ENCODE measurements around the gene ADAMTSL3. TPM values are rescaled to one million over a fixed set of nuclear protein-coding genes. Genes with fewer than 3 reads are reported as not detected.

The ADAMTSL3 gene
- total RNA-seq, 6 experiments from 2014 or later: not detected

DNA sequence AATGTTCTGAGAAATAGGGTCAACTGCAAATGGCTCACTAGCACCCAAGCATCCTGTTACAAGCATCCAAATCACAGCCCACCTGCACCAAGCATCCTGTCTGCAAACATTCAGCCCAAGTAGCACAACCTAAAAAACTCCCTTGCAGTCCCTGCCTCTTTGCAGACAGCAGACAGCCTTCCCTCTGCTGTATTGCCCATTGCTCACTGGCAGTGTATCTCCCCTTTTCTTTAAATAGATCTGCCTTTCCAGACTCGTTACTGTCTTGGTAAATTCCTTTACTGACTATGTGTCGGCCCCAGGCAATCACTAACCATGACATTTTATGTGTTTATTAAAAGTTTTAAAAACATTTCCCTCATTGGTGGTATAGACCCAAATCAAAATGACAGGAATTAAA lies 155.4 kb downstream of the ADAMTSL3 start:
- no peaks in the 10 kb centered on the region; the same call in 1 of the 2 replicates for H3K27me3 Mint-ChIP-seq (ENCODE audit: insufficient read depth)
- no peak for DNase-seq
- no peak overlapping the region for H3K4me3 Mint-ChIP-seq
- 0 out of 2 replicates have a peak, but pooled peaks cover 5% of the 10 kb centered on the region for H3K36me3 Mint-ChIP-seq (ENCODE audit: low read depth)
- TF ChIP-seq, protein P1, sequence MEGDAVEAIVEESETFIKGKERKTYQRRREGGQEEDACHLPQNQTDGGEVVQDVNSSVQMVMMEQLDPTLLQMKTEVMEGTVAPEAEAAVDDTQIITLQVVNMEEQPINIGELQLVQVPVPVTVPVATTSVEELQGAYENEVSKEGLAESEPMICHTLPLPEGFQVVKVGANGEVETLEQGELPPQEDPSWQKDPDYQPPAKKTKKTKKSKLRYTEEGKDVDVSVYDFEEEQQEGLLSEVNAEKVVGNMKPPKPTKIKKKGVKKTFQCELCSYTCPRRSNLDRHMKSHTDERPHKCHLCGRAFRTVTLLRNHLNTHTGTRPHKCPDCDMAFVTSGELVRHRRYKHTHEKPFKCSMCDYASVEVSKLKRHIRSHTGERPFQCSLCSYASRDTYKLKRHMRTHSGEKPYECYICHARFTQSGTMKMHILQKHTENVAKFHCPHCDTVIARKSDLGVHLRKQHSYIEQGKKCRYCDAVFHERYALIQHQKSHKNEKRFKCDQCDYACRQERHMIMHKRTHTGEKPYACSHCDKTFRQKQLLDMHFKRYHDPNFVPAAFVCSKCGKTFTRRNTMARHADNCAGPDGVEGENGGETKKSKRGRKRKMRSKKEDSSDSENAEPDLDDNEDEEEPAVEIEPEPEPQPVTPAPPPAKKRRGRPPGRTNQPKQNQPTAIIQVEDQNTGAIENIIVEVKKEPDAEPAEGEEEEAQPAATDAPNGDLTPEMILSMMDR (IDR thresholded peaks at IDR 0.05): no peak
- peaks cover 57% of the 10 kb centered on the region for H3K9me3 Mint-ChIP-seq
- no peaks in the 10 kb centered on the region for H3K4me1 Mint-ChIP-seq (ENCODE audit: low read depth)
- no peak overlapping the region for H3K27ac Mint-ChIP-seq

DNA sequence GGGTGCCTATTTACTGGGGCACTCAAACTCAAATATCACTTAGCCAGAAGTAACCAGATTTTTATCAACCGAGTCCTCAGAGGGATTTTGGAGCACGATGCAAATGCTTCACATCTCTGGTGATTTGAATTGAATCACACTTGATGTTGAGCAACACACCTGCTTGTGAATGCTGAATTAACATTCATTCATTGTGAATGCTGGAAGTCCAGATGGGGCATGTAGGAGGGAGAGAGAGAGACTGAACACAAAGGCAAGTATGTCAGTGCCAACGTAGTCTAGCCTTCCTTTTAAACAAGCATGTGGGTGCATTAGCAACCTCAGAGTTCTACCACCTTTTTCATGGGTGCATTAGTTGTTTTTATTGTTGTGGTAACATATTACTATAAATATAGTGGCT lies 156.2 kb downstream of the ADAMTSL3 start:
- Mint-ChIP-seq H3K27me3 (ENCODE audit: insufficient read depth) (no peaks in the 10 kb centered on the region; the same call in 1 of the 2 replicates), H3K36me3 (ENCODE audit: low read depth) (0 out of 2 replicates have a peak, but pooled peaks cover 5% of the 10 kb centered on the region), H3K4me1 (ENCODE audit: low read depth) (no peaks in the 10 kb centered on the region), H3K27ac (no peak overlapping the region), H3K4me3 (no peak overlapping the region), H3K9me3 (peaks cover 62% of the 10 kb centered on the region)
- no peak for DNase-seq
- TF ChIP-seq, protein P1 (IDR thresholded peaks at IDR 0.05): no peak

DNA sequence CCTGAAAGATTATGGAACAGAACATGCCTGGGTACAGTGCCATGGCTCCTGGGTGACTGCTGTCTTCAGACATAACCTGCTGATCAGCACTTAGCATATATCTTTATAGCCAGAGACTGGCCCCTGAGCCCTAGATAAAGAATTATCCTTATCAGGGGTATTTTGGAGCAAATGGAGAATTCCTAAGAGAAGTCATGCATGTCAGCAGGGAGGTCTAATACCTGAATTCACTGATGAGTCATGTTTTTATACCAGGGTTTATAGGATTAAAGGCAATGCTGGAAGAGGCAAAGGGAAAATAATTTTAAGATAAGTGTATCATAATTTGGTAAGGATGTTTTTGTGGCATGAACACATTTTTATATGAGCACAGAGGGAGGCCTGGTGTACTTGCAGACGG lies 159.8 kb downstream of the ADAMTSL3 start:
- no peak overlapping the region for H3K27ac Mint-ChIP-seq
- H3K4me3 Mint-ChIP-seq: no peak overlapping the region
- peaks cover 47% of the 10 kb centered on the region for H3K9me3 Mint-ChIP-seq
- no peaks in the 10 kb centered on the region for H3K4me1 Mint-ChIP-seq (ENCODE audit: low read depth)
- no peaks in the 10 kb centered on the region; the same call in 1 of the 2 replicates for H3K27me3 Mint-ChIP-seq (ENCODE audit: insufficient read depth)
- peaks cover 8% of the 10 kb centered on the region; the same call in 1 of the 2 replicates for H3K36me3 Mint-ChIP-seq (ENCODE audit: low read depth)
- DNase-seq: no peak
- TF ChIP-seq, protein P1 (IDR thresholded peaks at IDR 0.05): no peak

DNA sequence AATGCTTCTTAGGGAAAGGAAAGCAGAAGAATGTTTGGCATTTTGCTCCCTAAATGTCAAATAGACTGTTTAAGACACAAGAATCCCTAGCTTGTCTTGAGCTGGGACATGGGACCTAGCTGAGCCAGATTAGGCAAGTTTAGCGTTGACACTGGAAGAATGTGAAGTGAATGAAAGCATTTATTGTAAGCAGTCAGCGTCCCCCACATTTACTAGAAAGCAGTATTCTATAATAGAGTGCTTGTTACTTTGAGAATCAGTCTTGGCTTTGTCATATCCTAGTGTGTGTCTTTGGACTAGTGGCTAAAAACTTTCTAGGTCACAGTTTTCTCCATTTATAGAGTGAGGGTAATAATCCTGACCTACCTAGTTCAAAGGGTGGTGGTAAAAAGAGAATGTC lies 161.6 kb downstream of the ADAMTSL3 start:
- no peak for DNase-seq
- H3K4me1 Mint-ChIP-seq (ENCODE audit: low read depth): no peaks in the 10 kb centered on the region
- TF ChIP-seq, protein P1 (IDR thresholded peaks at IDR 0.05): no peak
- H3K36me3 Mint-ChIP-seq (ENCODE audit: low read depth): peaks cover 9% of the 10 kb centered on the region; the same call in 1 of the 2 replicates
- H3K27me3 Mint-ChIP-seq (ENCODE audit: insufficient read depth): no peaks in the 10 kb centered on the region; the same call in 1 of the 2 replicates
- H3K9me3 Mint-ChIP-seq: peaks cover 51% of the 10 kb centered on the region
- no peak overlapping the region for H3K27ac Mint-ChIP-seq
- no peak overlapping the region for H3K4me3 Mint-ChIP-seq

DNA sequence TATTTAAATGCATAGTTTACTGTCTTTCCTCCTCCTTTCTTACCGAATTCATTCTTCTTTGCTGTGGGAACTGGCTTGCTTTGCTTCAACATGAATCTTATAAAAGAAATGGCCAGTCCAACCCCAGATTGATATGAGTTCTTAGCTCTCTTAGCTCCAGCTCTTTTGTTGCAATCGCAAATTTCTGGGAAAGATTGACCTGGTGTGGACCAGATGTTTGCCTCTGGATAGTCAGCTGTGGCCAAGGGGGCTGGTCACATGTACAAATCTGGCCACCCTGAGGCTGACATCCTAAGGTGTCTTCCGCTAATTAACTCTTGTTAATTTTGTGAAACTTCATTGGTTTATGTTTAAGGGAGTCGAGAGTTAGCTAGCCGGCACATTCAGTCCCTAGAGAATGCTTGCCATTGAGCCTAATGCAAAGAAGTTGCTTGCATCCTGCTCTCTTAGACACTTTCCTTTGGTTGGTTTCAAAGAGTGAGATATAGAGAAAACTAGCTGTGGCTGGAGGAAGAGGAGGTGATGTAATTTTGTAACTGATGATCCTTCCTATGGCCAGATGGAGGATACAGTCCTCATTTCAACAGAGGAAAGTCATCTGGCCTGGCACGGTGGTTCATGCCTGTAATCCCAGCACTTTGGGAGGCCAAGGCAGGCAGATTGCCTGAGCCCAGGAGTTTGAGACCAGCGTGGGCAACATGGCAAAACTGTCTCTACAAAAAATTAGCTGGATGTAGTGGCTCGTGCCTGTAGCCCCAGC lies 162.4 kb downstream of the ADAMTSL3 start:
- Mint-ChIP-seq H3K27me3 (ENCODE audit: insufficient read depth) (no peaks in the 10 kb centered on the region; the same call in 1 of the 2 replicates), H3K4me1 (ENCODE audit: low read depth) (no peaks in the 10 kb centered on the region), H3K4me3 (no peak overlapping the region), H3K36me3 (ENCODE audit: low read depth) (peaks cover 9% of the 10 kb centered on the region; the same call in 1 of the 2 replicates), H3K27ac (no peak overlapping the region), H3K9me3 (peaks cover 51% of the 10 kb centered on the region)
- TF ChIP-seq, protein P1 (IDR thresholded peaks at IDR 0.05): no peak
- DNase-seq: no peak

Data from HFFc6 (cell line).